WTC11 (cell line): ENCODE data around the gene KLHL29. TPM values are rescaled to one million over a fixed set of nuclear protein-coding genes. Genes with fewer than 3 reads are reported as not detected.
A peak's percentile ranks its signal among the peaks of the same experiment; 100 is the strongest.

Source experiments
- ATAC-seq: fragments of 200-7000 bp; cut with Tn5 transposase; 2 replicates; pipeline ENCODE4 v1.10.0; 2021; ENCODE audit warnings: mild to moderate bottlenecking, moderate library complexity
- CTCF ChIA-PET: fragments of 300-600 bp; sonication (Branson Sonifier 250); formaldehyde crosslinking; loops from one replicate; lab custom pipeline; 2021; ENCODE audit warnings: antibody characterized with exemption; lab: Charles Lee
- POLR2A ChIA-PET: fragments of 350-600 bp; sonication (Branson Sonifier 250); formaldehyde crosslinking; loops from one replicate; lab custom pipeline; 2021; ENCODE audit warnings: antibody characterized with exemption; lab: Charles Lee
- DNase-seq: peaks from one replicate; pipeline ENCODE4 v3.0.0; 2021; ENCODE audit warnings: low spot score
- H3K27ac Mint-ChIP-seq: 2 replicates; pipeline ENCODE4 v1.8.0; 2021; ENCODE audit warnings: mixed read lengths
- H3K27me3 Mint-ChIP-seq: 2 replicates; pipeline ENCODE4 v1.8.0; 2021; ENCODE audit warnings: low read depth, mild to moderate bottlenecking, moderate library complexity, mixed read lengths
- H3K36me3 Mint-ChIP-seq: 2 replicates; pipeline ENCODE4 v1.8.0; 2021; ENCODE audit warnings: mixed read lengths
- H3K4me1 Mint-ChIP-seq: 2 replicates; pipeline ENCODE4 v1.8.0; 2022; ENCODE audit warnings: mixed read lengths
- H3K4me3 Mint-ChIP-seq: 2 replicates; pipeline ENCODE4 v1.8.0; 2021; ENCODE audit warnings: mild to moderate bottlenecking, moderate library complexity, mixed read lengths
- H3K9me3 Mint-ChIP-seq: 2 replicates; pipeline ENCODE4 v1.8.0; 2021; ENCODE audit warnings: mixed read lengths
- ETV6 ChIP-seq: sonication (generic); formaldehyde crosslinking; IDR thresholded peaks from 2 replicates; pipeline ENCODE4 v1.8.1; 2022; ENCODE audit warnings: mild to moderate bottlenecking, missing genetic modification reagents
- FOXP1 ChIP-seq: sonication (generic); formaldehyde crosslinking; IDR thresholded peaks from 2 replicates; pipeline ENCODE4 v1.8.0; 2022; ENCODE audit warnings: missing genetic modification reagents, mild to moderate bottlenecking, moderate library complexity, borderline replicate concordance
- IRF2 ChIP-seq: sonication (generic); formaldehyde crosslinking; IDR thresholded peaks from 2 replicates; pipeline ENCODE4 v1.8.0; 2022; ENCODE audit warnings: low read depth, missing genetic modification reagents, borderline replicate concordance
- NFYB ChIP-seq: sonication (generic); formaldehyde crosslinking; conservative IDR thresholded peaks from 2 replicates; pipeline ENCODE4 v1.8.0; 2022; ENCODE audit warnings: low read depth, missing genetic modification reagents
- SOX15 ChIP-seq: fragments of 250-450 bp; sonication (Bioruptor Pico); IDR thresholded peaks from 2 replicates; pipeline ENCODE4 v1.9.0; 2021; ENCODE audit warnings: mild to moderate bottlenecking
- ZNF121 ChIP-seq: sonication (generic); formaldehyde crosslinking; IDR thresholded peaks from 2 replicates; pipeline ENCODE4 v1.8.0; 2023; ENCODE audit warnings: missing genetic modification reagents
- ZNF138 ChIP-seq: sonication (generic); formaldehyde crosslinking; conservative IDR thresholded peaks from 2 replicates; pipeline ENCODE4 v1.8.1; 2022; ENCODE audit warnings: mild to moderate bottlenecking, moderate library complexity, missing genetic modification reagents
- total RNA-seq: library from RNA; stranded (reverse); gene quantifications from 3 replicates; pipeline ENCODE4 v1.2.3, GENCODE V29; 2021
- TF ChIP-seq, protein P1 (sequence below): sonication (generic); formaldehyde crosslinking; conservative IDR thresholded peaks from 2 replicates; pipeline ENCODE4 v1.8.1; 2023; ENCODE audit warnings: mild to moderate bottlenecking, low read depth, missing genetic modification reagents, moderate library complexity
- TF ChIP-seq, protein P2 (sequence below): sonication (generic); formaldehyde crosslinking; IDR thresholded peaks from 2 replicates; pipeline ENCODE4 v1.8.0; 2022; ENCODE audit warnings: missing genetic modification reagents
- TF ChIP-seq, protein P3 (sequence below): sonication (generic); formaldehyde crosslinking; IDR thresholded peaks from 2 replicates; pipeline ENCODE4 v1.8.0; 2023; ENCODE audit warnings: missing genetic modification reagents

Gene KLHL29
- total RNA-seq, 1 experiment from 2014 or later, result 7.1 TPM

DNA sequence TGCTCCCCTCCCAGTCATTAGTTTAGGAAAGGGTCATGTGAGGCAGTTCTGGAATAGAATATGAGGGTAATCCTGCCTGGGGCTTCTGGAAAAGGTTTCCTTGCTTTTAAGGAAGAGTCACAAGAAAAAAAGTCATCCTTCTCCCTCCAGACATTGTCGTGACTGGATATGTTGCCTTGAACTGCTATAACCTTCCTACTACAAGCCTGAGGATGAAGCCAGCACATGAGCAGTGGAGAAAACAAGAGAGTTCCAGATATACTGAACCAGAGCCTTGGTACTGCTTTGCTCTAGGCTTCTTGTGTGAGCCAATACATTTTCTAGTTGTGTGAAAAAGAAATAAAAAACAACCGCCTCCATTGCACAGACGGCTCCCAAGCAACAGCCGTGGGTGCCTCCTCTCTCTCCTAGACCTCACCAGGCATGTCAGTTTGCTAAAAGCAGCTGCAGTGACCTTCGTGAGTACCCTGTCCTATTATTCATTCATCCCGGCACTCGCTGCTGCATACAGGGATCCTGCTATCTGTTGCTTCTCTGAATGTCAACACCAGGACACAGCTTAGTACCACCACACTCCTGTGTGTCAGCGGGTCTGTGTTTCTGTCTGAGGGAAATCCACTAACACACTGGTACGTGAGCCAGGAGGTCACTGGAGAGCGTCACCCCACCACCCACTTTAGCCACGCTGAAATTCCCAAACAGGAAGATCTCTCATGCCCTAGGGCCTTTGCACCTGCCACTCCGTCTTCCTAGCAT is 186.7 kb downstream of the KLHL29 start:
- ATAC-seq (no peak), DNase-seq (no peak)
- Mint-ChIP-seq H3K9me3 (no peaks in the 10 kb centered on the region), H3K4me3 (no peak overlapping the region), H3K36me3 (no peaks in the 10 kb centered on the region), H3K27ac (no peak overlapping the region), H3K27me3 (no peaks in the 10 kb centered on the region), H3K4me1 (peaks cover 21% of the 10 kb centered on the region)
- CTCF ChIA-PET, result no interaction called here
- TF ChIP-seq, protein P1, sequence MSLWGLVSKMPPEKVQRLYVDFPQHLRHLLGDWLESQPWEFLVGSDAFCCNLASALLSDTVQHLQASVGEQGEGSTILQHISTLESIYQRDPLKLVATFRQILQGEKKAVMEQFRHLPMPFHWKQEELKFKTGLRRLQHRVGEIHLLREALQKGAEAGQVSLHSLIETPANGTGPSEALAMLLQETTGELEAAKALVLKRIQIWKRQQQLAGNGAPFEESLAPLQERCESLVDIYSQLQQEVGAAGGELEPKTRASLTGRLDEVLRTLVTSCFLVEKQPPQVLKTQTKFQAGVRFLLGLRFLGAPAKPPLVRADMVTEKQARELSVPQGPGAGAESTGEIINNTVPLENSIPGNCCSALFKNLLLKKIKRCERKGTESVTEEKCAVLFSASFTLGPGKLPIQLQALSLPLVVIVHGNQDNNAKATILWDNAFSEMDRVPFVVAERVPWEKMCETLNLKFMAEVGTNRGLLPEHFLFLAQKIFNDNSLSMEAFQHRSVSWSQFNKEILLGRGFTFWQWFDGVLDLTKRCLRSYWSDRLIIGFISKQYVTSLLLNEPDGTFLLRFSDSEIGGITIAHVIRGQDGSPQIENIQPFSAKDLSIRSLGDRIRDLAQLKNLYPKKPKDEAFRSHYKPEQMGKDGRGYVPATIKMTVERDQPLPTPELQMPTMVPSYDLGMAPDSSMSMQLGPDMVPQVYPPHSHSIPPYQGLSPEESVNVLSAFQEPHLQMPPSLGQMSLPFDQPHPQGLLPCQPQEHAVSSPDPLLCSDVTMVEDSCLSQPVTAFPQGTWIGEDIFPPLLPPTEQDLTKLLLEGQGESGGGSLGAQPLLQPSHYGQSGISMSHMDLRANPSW, result no peak
- POLR2A ChIA-PET, result no interaction called here

DNA sequence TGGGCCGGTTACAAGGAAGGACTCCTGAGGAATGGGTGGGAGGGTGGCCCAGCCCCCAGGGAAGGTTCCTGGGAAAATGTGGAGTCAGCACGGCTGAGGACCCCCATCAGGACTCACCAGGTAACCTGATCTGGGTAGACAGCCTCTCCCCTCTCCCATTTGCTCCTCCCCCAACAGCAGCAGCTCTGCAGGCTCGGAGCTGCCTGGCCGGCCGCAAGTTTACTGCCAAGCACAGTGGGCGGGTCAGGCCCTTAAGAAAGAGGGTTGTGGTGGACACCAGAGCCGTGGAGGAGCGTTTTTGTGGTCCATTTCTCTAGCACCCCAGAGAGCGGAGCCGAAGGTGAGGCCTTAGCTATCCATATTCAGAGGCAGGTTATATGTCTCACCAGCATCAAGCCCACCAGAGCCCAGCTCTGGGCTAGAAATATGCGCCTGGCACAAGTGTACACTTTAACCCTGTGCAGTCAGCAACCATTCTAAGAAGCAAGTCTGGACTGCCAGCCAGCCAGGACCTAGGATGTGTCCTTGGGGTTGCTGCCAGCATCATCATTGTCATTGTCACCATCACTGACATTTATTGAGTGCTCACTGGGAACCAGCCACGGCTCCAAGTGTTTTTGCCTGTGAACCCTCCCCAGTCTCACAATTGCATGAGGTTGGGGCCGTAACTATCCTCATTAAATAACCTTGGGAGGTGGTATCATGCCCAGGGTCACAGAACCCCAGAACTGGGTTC is 190.1 kb downstream of the KLHL29 start:
- peak; percentile 95 for ATAC-seq
- TF ChIP-seq, protein P2, sequence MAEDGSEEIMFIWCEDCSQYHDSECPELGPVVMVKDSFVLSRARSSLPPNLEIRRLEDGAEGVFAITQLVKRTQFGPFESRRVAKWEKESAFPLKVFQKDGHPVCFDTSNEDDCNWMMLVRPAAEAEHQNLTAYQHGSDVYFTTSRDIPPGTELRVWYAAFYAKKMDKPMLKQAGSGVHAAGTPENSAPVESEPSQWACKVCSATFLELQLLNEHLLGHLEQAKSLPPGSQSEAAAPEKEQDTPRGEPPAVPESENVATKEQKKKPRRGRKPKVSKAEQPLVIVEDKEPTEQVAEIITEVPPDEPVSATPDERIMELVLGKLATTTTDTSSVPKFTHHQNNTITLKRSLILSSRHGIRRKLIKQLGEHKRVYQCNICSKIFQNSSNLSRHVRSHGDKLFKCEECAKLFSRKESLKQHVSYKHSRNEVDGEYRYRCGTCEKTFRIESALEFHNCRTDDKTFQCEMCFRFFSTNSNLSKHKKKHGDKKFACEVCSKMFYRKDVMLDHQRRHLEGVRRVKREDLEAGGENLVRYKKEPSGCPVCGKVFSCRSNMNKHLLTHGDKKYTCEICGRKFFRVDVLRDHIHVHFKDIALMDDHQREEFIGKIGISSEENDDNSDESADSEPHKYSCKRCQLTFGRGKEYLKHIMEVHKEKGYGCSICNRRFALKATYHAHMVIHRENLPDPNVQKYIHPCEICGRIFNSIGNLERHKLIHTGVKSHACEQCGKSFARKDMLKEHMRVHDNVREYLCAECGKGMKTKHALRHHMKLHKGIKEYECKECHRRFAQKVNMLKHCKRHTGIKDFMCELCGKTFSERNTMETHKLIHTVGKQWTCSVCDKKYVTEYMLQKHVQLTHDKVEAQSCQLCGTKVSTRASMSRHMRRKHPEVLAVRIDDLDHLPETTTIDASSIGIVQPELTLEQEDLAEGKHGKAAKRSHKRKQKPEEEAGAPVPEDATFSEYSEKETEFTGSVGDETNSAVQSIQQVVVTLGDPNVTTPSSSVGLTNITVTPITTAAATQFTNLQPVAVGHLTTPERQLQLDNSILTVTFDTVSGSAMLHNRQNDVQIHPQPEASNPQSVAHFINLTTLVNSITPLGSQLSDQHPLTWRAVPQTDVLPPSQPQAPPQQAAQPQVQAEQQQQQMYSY (CRISPR knock-in tag), result peak; percentile 73
- TF ChIP-seq NFYB, result no peak
- Mint-ChIP-seq H3K9me3 (no peaks in the 10 kb centered on the region), H3K4me1 (peaks cover 18% of the 10 kb centered on the region), H3K4me3 (no peak overlapping the region), H3K36me3 (no peaks in the 10 kb centered on the region), H3K27me3 (no peaks in the 10 kb centered on the region), H3K27ac (no peak overlapping the region)
- CTCF ChIA-PET, result interaction anchor here (0.7 to 1.0 kb wide), 3 partner anchors 9 to 49 kb away, joined by 3 to 4 read pairs (median 3); no protein-coding TSS in a partner anchor
- DNase-seq, result peak; percentile 63
- POLR2A ChIA-PET, result no interaction called here

DNA sequence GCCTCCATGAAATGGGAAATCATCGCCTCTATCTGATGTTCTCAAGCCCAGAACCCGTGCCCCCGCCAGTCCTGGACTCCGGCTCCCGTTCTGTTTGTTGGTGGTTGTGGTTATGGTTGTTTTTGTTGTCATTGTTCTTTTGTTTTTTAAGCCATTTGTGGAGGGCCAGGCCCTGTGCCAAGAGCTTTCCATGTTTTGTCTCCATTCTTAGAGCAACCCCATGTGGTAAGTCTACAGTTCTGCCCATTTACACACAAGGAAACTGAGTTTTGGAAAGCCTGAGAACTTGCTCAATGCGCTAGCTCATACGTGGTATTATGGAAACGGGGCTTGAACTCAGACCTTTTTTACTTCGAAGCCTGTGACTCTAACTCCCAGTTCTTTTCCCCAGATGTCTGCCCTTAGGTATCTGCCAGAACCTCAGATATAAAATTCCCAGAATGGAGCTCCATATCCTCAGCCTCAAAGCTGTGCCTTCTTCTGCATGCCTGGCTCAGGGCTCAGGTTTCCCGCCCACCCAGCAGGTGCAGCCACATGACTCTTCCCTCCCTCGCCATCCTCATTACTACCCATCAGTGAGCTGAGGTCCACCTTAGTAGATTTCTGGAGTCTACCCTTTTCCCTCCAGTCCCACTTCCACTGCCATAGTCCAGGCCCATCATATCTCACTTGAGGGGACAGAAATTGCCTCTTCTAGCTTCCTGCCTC is 194.1 kb downstream of the KLHL29 start:
- no peak for ATAC-seq
- Mint-ChIP-seq H3K36me3 (no peaks in the 10 kb centered on the region), H3K9me3 (no peaks in the 10 kb centered on the region), H3K4me1 (peaks cover 14% of the 10 kb centered on the region), H3K27ac (no peak overlapping the region), H3K4me3 (no peak overlapping the region), H3K27me3 (no peaks in the 10 kb centered on the region)
- TF ChIP-seq, protein P3, sequence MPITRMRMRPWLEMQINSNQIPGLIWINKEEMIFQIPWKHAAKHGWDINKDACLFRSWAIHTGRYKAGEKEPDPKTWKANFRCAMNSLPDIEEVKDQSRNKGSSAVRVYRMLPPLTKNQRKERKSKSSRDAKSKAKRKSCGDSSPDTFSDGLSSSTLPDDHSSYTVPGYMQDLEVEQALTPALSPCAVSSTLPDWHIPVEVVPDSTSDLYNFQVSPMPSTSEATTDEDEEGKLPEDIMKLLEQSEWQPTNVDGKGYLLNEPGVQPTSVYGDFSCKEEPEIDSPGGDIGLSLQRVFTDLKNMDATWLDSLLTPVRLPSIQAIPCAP (CRISPR knock-in tag), result no peak
- TF ChIP-seq ZNF138 (CRISPR knock-in tag) (no peak), FOXP1 (no peak), IRF2 (CRISPR knock-in tag) (no peak), SOX15 (no peak), ETV6 (CRISPR knock-in tag) (no peak), ZNF121 (CRISPR knock-in tag) (no peak)
- ChIA-PET CTCF (interaction anchor here (1.3 kb wide), 1 partner anchor 45 kb away, joined by 3 read pairs; no protein-coding TSS in a partner anchor), POLR2A (no interaction called here)
- no peak for DNase-seq
